H9 (cell line): ENCODE measurements around the gene SLC25A12. TPM values are rescaled to one million over a fixed set of nuclear protein-coding genes. Genes with fewer than 3 reads are reported as not detected.

ENCODE experiments used
- DNase-seq: peaks from one replicate; pipeline ENCODE4 v3.0.0-alpha.2; 2017
- H2AFZ ChIP-seq: one replicate; pipeline ENCODE4 v1.6.1; 2013; ENCODE audit warnings: mild to moderate bottlenecking, low read length, control low read depth, moderate library complexity
- H2AK5ac ChIP-seq: 2 replicates; pipeline ENCODE4 v1.6.1; 2013; ENCODE audit warnings: low read length, control low read depth, mixed read lengths; ENCODE audit not compliant: insufficient read length
- H2BK120ac ChIP-seq: one replicate; pipeline ENCODE4 v1.6.1; 2013; ENCODE audit warnings: low read depth, mild to moderate bottlenecking, low read length, control low read depth, inconsistent platforms; ENCODE audit not compliant: poor library complexity, severe bottlenecking
- H2BK12ac ChIP-seq: 2 replicates; pipeline ENCODE4 v1.6.1; 2013; ENCODE audit warnings: low read length, control low read depth, mixed read lengths, low read depth; ENCODE audit not compliant: insufficient read length
- H2BK15ac ChIP-seq: 2 replicates; pipeline ENCODE4 v1.6.1; 2013; ENCODE audit warnings: low read depth, low read length, control low read depth
- H2BK20ac ChIP-seq: one replicate; pipeline ENCODE4 v1.6.1; 2013; ENCODE audit warnings: low read depth, mild to moderate bottlenecking, low read length, control low read depth, inconsistent platforms; ENCODE audit not compliant: poor library complexity, severe bottlenecking
- H2BK5ac ChIP-seq: 2 replicates; pipeline ENCODE4 v1.6.1; 2013; ENCODE audit warnings: low read length, control low read depth, mixed read lengths; ENCODE audit not compliant: insufficient read length
- H3K14ac ChIP-seq: 2 replicates; pipeline ENCODE4 v1.6.1; 2013; ENCODE audit warnings: low read length, control low read depth; ENCODE audit not compliant: insufficient read depth
- H3K18ac ChIP-seq: 2 replicates; pipeline ENCODE4 v1.6.1; 2013; ENCODE audit warnings: low read depth, mild to moderate bottlenecking, mixed read lengths, low read length, control low read depth; ENCODE audit not compliant: insufficient read length
- H3K23ac ChIP-seq: 2 replicates; pipeline ENCODE4 v1.6.1; 2013; ENCODE audit warnings: low read length, control low read depth, mixed read lengths, low read depth; ENCODE audit not compliant: insufficient read length
- H3K23me2 ChIP-seq: 2 replicates; pipeline ENCODE4 v1.6.1; 2013; ENCODE audit warnings: low read depth, mild to moderate bottlenecking, mixed read lengths, low read length, control low read depth; ENCODE audit not compliant: insufficient read length, poor library complexity, severe bottlenecking
- H3K27ac ChIP-seq: 2 replicates; pipeline ENCODE4 v1.5.1; 2013; ENCODE audit warnings: low read length, control low read depth, mixed read lengths, low read depth; ENCODE audit not compliant: insufficient read length
- H3K27me3 ChIP-seq: 2 replicates; pipeline ENCODE4 v1.6.1; 2013; ENCODE audit warnings: low read length, control low read depth, inconsistent platforms; ENCODE audit not compliant: insufficient read depth
- H3K4ac ChIP-seq: 2 replicates; pipeline ENCODE4 v1.6.1; 2013; ENCODE audit warnings: low read depth, mild to moderate bottlenecking, control low read depth, inconsistent platforms, low read length, moderate library complexity
- H3K4me1 ChIP-seq: 2 replicates; pipeline ENCODE4 v1.6.1; 2013; ENCODE audit warnings: low read length, control low read depth, inconsistent platforms; ENCODE audit not compliant: insufficient read depth
- H3K4me2 ChIP-seq: 2 replicates; pipeline ENCODE4 v1.6.1; 2013; ENCODE audit warnings: low read length, control low read depth, mixed read lengths; ENCODE audit not compliant: insufficient read length, insufficient read depth
- H3K56ac ChIP-seq: 2 replicates; pipeline ENCODE4 v1.6.1; 2013; ENCODE audit warnings: low read depth, mild to moderate bottlenecking, mixed read lengths, low read length, control low read depth; ENCODE audit not compliant: insufficient read length
- H3K79me1 ChIP-seq: 2 replicates; pipeline ENCODE4 v1.6.1; 2013; ENCODE audit warnings: low read depth, mild to moderate bottlenecking, moderate library complexity, low read length, control low read depth, inconsistent platforms; ENCODE audit not compliant: insufficient read depth, poor library complexity, severe bottlenecking
- H3K79me2 ChIP-seq: 2 replicates; pipeline ENCODE4 v1.6.1; 2013; ENCODE audit warnings: low read length, control low read depth, inconsistent platforms; ENCODE audit not compliant: insufficient read depth
- H3K9ac ChIP-seq: 2 replicates; pipeline ENCODE4 v1.6.1; 2013; ENCODE audit warnings: low read length, control low read depth, mixed read lengths; ENCODE audit not compliant: insufficient read length; ENCODE audit errors: extremely low read depth
- H3K9me3 ChIP-seq: one replicate; pipeline ENCODE4 v1.6.1; 2013; ENCODE audit warnings: low read depth, low read length, inconsistent platforms; ENCODE audit not compliant: control insufficient read depth
- H3T11ph ChIP-seq: one replicate; pipeline ENCODE4 v1.6.1; 2013; ENCODE audit warnings: mild to moderate bottlenecking, low read length, control low read depth, inconsistent platforms
- H4K20me1 ChIP-seq: one replicate; pipeline ENCODE4 v1.6.1; 2013; ENCODE audit not compliant: control insufficient read depth, insufficient read length, insufficient read depth
- H4K5ac ChIP-seq: 2 replicates; pipeline ENCODE4 v1.6.1; 2013; ENCODE audit warnings: low read depth, mild to moderate bottlenecking, mixed read lengths, low read length, control low read depth; ENCODE audit not compliant: insufficient read length
- H4K8ac ChIP-seq: replicated peaks from 2 replicates; pipeline ENCODE4 v1.6.1; 2013; ENCODE audit warnings: low read length, control low read depth, mixed read lengths, low read depth; ENCODE audit not compliant: insufficient read length
- H4K91ac ChIP-seq: 2 replicates; pipeline ENCODE4 v1.6.1; 2013; ENCODE audit warnings: low read depth, mild to moderate bottlenecking, moderate library complexity, mixed read lengths, low read length, control low read depth; ENCODE audit not compliant: insufficient read length
- H3K27ac Mint-ChIP-seq, 3 experiments: 2 replicates in 2 of 3; 3 replicates in 1 of 3; pipeline ENCODE4 v1.8.0; 2020 to 2021; ENCODE audit warnings: mixed read lengths in 3 of 3, mild to moderate bottlenecking in 1 of 3, moderate library complexity in 1 of 3
- H3K27me3 Mint-ChIP-seq: 2 replicates; pipeline ENCODE4 v1.8.0; 2021; ENCODE audit warnings: low read depth, mild to moderate bottlenecking, moderate library complexity, mixed read lengths
- H3K36me3 Mint-ChIP-seq, 3 experiments: 2 replicates in 2 of 3; 3 replicates in 1 of 3; pipeline ENCODE4 v1.8.0; 2020 to 2021; ENCODE audit warnings: low read depth in 3 of 3, mixed read lengths in 3 of 3; ENCODE audit not compliant: insufficient read depth in 1 of 3
- H3K4me1 Mint-ChIP-seq, 2 experiments: 2 replicates each; pipeline ENCODE4 v1.8.0; 2020; ENCODE audit warnings: mixed read lengths in 2 of 2
- H3K4me3 Mint-ChIP-seq, 2 experiments: 2 replicates in 1 of 2; 3 replicates in 1 of 2; pipeline ENCODE4 v1.8.0; 2020 to 2021; ENCODE audit warnings: mild to moderate bottlenecking in 2 of 2, mixed read lengths in 2 of 2, moderate library complexity in 1 of 2
- H3K9me3 Mint-ChIP-seq, 2 experiments: 2 replicates in 1 of 2; 3 replicates in 1 of 2; pipeline ENCODE4 v1.8.0; 2020; ENCODE audit warnings: mild to moderate bottlenecking in 2 of 2, mixed read lengths in 2 of 2, moderate library complexity in 1 of 2
- WGBS: extraction: QIAGEN DNeasy Blood & Tissue Kit; methylation state at CpG from one replicate; pipeline ENCODE4 v1.1.7; 2013; ENCODE audit warnings: missing lambda C conversion rate, low lambda C conversion rate, mixed read lengths; ENCODE audit not compliant: insufficient read length; ENCODE audit errors: extremely low coverage; 5-methylcytosine and 5-hydroxymethylcytosine counted together
- total RNA-seq: library from RNA; stranded (reverse); gene quantifications from 2 replicates; pipeline ENCODE4 v1.2.1, GENCODE V29; 2021
- TF ChIP-seq, protein P1 (sequence below): fragments of 200-600 bp; sonication (generic); conservative IDR thresholded peaks from 3 replicates; pipeline ENCODE4 v1.8.0; 2021; ENCODE audit warnings: antibody characterized with exemption, mild to moderate bottlenecking

Gene SLC25A12
- total RNA-seq, 1 experiment from 2014 or later: 10.1 TPM

DNA sequence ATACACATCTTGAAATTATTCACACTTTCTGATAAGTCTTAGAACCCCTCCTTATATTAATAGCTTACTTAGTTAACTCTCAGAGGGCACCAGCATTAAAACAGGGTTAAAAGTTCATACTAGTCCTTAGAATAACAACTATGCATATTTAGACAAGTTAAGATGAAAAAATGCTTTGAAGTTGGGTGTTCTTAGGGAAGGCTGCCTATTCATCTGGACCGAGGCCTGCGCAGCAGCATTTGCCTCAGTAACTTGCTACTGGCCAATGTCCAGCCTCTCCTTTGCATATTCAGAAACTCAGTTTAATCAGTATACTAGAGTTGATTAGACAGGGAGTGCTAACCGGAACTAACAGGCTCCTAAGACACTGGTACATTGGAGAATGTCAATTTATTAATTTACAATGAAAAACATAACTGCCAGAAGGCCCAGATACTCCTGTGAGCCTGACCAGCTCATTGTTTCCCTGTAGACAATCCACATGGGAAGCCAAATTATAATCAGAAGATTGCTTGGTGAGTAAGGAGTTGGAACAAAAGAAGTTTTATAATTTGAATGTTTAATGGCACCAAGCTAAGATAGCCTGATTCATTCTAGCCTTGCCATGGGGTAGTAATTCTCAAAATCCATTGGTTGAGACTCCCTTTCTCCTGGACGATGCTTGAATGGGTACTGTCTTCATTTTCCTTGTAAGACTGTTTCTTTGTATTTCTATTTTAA is 157.9 kb downstream of the SLC25A12 start:
- Histone ChIP-seq H3K4me1 (no peaks in the 10 kb centered on the region), H4K8ac (no peak overlapping the region), H4K20me1 (no peaks in the 10 kb centered on the region), H3K27ac (no peak overlapping the region), H3K9ac (no peak overlapping the region), H2BK20ac (no peak overlapping the region), H3K79me1 (no peaks in the 10 kb centered on the region), H3K79me2 (no peaks in the 10 kb centered on the region; the same call in 1 of the 2 replicates), H4K5ac (no peak overlapping the region), H2AFZ (no peak overlapping the region), H3K4me2 (no peak overlapping the region), H2BK12ac (no peak overlapping the region), H3K27me3 (no peaks in the 10 kb centered on the region), H2BK15ac (no peak overlapping the region), H3T11ph (no peak overlapping the region), H4K91ac (no peak overlapping the region), H2BK120ac (no peak overlapping the region), H3K23ac (no peak overlapping the region), H3K18ac (no peak overlapping the region), H3K4ac (no peak overlapping the region), H3K14ac (no peak overlapping the region), H3K9me3 (no peaks in the 10 kb centered on the region), H2BK5ac (no peak overlapping the region), H2AK5ac (no peak overlapping the region), H3K23me2 (no peaks in the 10 kb centered on the region), H3K56ac (no peak overlapping the region)
- no peak overlapping the region for H3K4me3 Mint-ChIP-seq
- H3K4me1 Mint-ChIP-seq: no peaks in the 10 kb centered on the region
- TF ChIP-seq, protein P1, sequence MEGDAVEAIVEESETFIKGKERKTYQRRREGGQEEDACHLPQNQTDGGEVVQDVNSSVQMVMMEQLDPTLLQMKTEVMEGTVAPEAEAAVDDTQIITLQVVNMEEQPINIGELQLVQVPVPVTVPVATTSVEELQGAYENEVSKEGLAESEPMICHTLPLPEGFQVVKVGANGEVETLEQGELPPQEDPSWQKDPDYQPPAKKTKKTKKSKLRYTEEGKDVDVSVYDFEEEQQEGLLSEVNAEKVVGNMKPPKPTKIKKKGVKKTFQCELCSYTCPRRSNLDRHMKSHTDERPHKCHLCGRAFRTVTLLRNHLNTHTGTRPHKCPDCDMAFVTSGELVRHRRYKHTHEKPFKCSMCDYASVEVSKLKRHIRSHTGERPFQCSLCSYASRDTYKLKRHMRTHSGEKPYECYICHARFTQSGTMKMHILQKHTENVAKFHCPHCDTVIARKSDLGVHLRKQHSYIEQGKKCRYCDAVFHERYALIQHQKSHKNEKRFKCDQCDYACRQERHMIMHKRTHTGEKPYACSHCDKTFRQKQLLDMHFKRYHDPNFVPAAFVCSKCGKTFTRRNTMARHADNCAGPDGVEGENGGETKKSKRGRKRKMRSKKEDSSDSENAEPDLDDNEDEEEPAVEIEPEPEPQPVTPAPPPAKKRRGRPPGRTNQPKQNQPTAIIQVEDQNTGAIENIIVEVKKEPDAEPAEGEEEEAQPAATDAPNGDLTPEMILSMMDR: no peak
- no peak for DNase-seq
- no peaks in the 10 kb centered on the region for H3K9me3 Mint-ChIP-seq
- H3K36me3 Mint-ChIP-seq: peaks cover 5 to 43% (median 37%) of the 10 kb centered on the region in 3 experiments; a peak in 5 of 7 replicates
- no peaks in the 10 kb centered on the region for H3K27me3 Mint-ChIP-seq
- no CpG with 5 or more reads among the region's 4 CpGs for WGBS
- no peak overlapping the region; a peak in 1 of 7 replicates for H3K27ac Mint-ChIP-seq

Other genes starting within 250 kb of the SLC25A12 start
- 73.4 and 75.4 TPM in 2 replicates for gene DYNC1I2, start 206.8 kb downstream of the SLC25A12 start, total RNA-seq
- 73.0 and 75.0 TPM in 2 replicates for gene HAT1, start 28.2 kb upstream of the SLC25A12 start, total RNA-seq
- gene METAP1D, start 105.7 kb upstream of the SLC25A12 start, total RNA-seq: 5.2 and 6.4 TPM in 2 replicates
- not detected in 2 replicates for gene DLX1, start 191.3 kb upstream of the SLC25A12 start, total RNA-seq
- 0.42 TPM in 1 of 2 replicates, not detected in the other for gene DLX2, start 208.7 kb upstream of the SLC25A12 start, total RNA-seq